GM12891 (cell line): ENCODE data around the gene PHF19.

Experiments
- DNase-seq: peaks from one replicate; pipeline ENCODE4 v3.0.0; 2011; ENCODE audit warnings: low spot score; ENCODE audit not compliant: insufficient read length
- FAIRE-seq: peaks from 2 replicates; lab custom pipeline; 2011; peaks lifted over from hg19 to GRCh38; lab: Jason Lieb, UNC
- PAX5 ChIP-seq: IDR thresholded peaks from 2 replicates; pipeline ENCODE4 v1.6.1; 2011; ENCODE audit warnings: low read length, moderate library complexity, mild to moderate bottlenecking; ENCODE audit not compliant: insufficient read depth, severe bottlenecking
- POLR2A ChIP-seq: IDR thresholded peaks from 2 replicates; pipeline ENCODE4 v1.6.1; 2011; ENCODE audit warnings: low read depth, low read length, control low read depth
- POLR2AphosphoS5 ChIP-seq: IDR thresholded peaks from 2 replicates; pipeline ENCODE4 v1.6.1; 2011; ENCODE audit warnings: low read depth, low read length, control low read depth
- POU2F2 ChIP-seq: IDR thresholded peaks from 2 replicates; pipeline ENCODE4 v1.6.1; 2011; ENCODE audit warnings: low read depth, mild to moderate bottlenecking, control low read depth, low read length, moderate library complexity
- SPI1 ChIP-seq: IDR thresholded peaks from 2 replicates; pipeline ENCODE4 v1.6.1; 2011; ENCODE audit warnings: low read depth, low read length, control low read depth
- TAF1 ChIP-seq: IDR thresholded peaks from 2 replicates; pipeline ENCODE4 v1.6.1; 2011; ENCODE audit warnings: low read depth, low read length, control low read depth

PHF19 gene

GRCh38 chr9:120891884-120892747, 15.1 kb upstream of the PHF19 start:
- DNase-seq, result no peak
- FAIRE-seq, result no peak
- 0 out of 2 replicates have a peak, but pooled peaks have one; percentile 1 for TF ChIP-seq SPI1
- no peak for TF ChIP-seq TAF1

- FAIRE-seq (no peak), DNase-seq (no peak)
- TF ChIP-seq POLR2A (0 out of 2 replicates have a peak, but pooled peaks have one; percentile 9), POU2F2 (no peak)
These were observed 14.4 kb upstream of the PHF19 start for GRCh38 chr9:120891245-120891883.

- no peak for DNase-seq
- FAIRE-seq, result no peak
- TF ChIP-seq POU2F2 (no peak), TAF1 (no peak), POLR2A (peak; percentile 52; the same call in 1 of the 2 replicates), SPI1 (no peak), POLR2AphosphoS5 (0 out of 2 replicates have a peak, but pooled peaks have one; percentile 15)
These were observed 13.6 kb upstream of the PHF19 start for GRCh38 chr9:120890320-120891244.

- TF ChIP-seq TAF1 (no peak), POU2F2 (no peak), POLR2AphosphoS5 (no peak), POLR2A (no peak), SPI1 (no peak), PAX5 (no peak)
- no peak for FAIRE-seq
- DNase-seq, result no peak
These were observed 12.8 kb upstream of the PHF19 start for GRCh38 chr9:120889606-120890271.

- TF ChIP-seq POLR2AphosphoS5 (no peak), POLR2A (no peak), PAX5 (no peak), TAF1 (no peak), SPI1 (no peak), POU2F2 (no peak)
- DNase-seq, result no peak
- no peak for FAIRE-seq
These were observed 11.6 kb upstream of the PHF19 start for GRCh38 chr9:120888626-120889025.

GRCh38 chr9:120886490-120886967, 9.5 kb upstream of the PHF19 start:
- FAIRE-seq (peak; percentile 13), DNase-seq (no peak)
- TF ChIP-seq POU2F2 (no peak), POLR2AphosphoS5 (no peak), SPI1 (no peak), TAF1 (no peak), POLR2A (no peak), PAX5 (no peak)

- TF ChIP-seq POLR2A (no peak; the same call in 1 of the 2 replicates), SPI1 (no peak), TAF1 (no peak), POU2F2 (no peak), POLR2AphosphoS5 (no peak), PAX5 (no peak)
- DNase-seq (no peak), FAIRE-seq (no peak)
These were observed 9.0 kb upstream of the PHF19 start for GRCh38 chr9:120885958-120886357.

- DNase-seq, result no peak
- TF ChIP-seq POLR2AphosphoS5, result no peak
- TF ChIP-seq POLR2A, result no peak
- TF ChIP-seq SPI1, result no peak
- TF ChIP-seq POU2F2, result no peak
- no peak for TF ChIP-seq TAF1
- no peak for FAIRE-seq
These were observed 8.5 kb upstream of the PHF19 start for GRCh38 chr9:120885457-120885856.

- no peak for TF ChIP-seq POU2F2
- TF ChIP-seq POLR2AphosphoS5, result no peak
- TF ChIP-seq TAF1, result no peak
- no peak for TF ChIP-seq POLR2A
- FAIRE-seq (no peak), DNase-seq (no peak)
These were observed 6.6 kb upstream of the PHF19 start for GRCh38 chr9:120883608-120883996.
